Measurements from ENCODE around the gene RALA.
"Not testable (repeated sequence)": the region's sequence is repeated elsewhere in the genome, so short reads cannot be mapped to it uniquely, and the experiment has no call there.

RALA gene

DNA sequence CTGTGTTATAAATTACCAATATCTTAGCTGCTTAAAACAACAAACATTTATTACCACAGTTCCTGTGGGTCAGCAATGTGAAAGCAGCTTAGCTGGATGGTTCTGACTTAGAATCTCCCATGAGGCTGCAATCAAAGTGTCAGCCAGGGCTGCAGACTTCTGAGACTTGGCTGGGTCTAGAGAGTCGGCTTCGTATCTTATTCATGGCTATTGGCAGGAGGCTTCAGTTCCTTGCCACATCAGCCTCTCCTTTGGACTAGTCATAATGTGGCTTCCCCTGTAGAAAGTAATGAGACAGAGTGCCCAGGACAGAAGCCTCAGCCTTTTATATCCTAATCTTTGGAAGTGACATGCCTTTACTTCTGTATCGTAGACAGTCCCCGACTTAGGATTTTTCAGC is 27.3 kb downstream of the RALA start:
- DNase-seq: no peak

DNA sequence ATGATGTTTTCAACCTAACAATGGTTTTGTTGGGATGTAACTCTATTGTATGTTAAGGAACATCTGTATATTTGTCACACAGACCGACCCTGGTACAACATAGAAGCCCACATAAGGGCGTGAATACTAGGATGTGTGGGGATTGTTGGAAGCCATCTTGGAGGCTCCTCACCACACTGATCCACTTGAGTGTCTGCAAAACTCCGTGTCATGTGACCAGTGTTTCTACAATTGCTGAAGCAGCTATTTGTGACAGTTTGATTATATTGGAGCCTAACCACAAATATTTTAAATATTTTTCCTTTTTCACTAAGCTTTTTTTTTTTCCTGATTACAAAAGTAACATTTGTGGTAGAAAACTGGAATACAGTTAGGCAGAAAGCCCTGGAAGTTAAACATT is 27.9 kb downstream of the RALA start:
- no peak for DNase-seq

DNA sequence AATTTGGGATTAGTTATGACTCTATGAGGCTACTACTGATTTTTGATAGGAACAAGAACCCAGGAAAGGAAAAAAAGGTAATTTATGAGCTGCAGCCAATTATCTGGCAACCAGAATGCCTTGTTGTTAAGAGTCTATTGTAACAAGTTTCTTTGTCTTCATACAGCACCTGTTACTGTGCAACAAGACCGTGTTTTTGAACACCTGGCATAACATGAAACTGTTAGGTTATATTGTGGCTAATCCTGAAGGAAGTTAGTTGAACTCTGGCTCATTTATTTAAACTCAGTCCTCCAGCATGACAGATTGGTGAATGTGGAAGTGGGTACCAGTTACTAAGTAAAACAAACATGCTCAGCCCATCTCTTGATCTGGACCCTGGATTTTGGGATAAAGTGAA is 33.0 kb downstream of the RALA start:
- no peak for DNase-seq

DNA sequence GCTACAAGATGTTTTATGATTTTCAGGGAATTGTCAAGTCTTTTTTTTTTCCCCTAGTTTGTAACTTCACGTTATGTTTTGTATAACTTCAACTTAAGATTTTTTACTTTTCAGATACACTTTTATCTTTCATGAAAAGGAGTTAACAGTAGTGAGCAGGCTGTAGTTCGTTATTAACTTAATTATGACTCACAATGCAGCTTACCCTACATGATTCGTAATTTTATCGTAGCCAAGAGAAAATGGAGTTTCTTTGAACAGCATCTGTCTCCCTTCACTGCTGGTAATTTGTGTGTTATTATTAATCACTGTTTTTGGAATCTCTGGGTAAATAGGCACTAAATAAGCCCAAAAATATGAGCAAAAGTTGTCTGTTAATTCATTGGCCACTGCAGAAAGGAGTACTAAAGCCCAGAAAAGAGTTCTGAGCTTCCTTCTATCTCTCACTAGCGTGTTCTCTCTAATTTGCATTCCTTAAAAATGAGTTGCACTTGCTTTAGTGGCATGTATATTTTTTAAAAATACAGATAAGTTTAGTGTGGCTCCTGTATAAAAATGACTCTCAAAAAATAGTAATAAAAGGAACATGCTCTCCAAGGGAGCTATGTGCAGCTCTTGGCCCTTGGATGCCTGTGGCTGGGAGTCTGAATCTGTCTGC is 36.1 kb downstream of the RALA start:
- DNase-seq: no peak

DNA sequence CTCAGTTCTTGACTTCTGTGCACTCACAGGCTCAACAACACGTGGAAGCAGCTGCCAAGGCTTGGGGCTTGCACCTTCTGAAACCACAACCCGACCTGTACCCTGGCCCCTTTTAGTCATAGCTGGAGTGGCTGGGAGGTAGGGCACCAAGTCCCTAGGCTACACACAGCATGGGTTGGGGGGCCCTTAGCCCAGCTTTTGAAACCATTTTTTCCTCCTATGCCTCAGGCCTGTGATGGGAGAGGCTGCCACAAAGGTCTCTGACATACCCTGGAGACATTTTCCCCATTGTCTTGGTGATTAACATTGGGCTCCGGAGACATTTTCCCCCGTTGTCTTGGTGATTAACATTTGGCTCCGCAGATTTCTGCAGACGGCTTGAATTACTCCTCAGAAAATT is 38.6 kb downstream of the RALA start:
- DNase-seq: no peak

DNA sequence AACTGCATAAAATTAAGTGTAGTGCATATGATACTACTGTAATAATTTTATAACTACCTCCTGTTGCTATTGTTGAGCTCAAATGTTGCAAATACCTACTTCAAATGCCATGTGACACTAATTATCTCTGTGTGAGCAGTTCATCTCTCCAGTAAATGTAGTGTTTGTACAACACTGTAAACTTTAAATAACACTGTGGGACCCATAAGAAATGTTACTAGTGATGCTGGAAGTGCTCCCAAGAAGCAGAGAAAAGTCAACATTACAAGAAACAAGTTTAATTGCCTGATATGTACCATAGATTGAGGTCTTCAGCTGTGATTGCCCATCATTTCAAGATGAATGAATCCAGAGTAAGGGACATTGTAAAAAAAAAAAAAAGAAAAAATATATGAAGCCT is 39.9 kb downstream of the RALA start:
- DNase-seq: no peak

DNA sequence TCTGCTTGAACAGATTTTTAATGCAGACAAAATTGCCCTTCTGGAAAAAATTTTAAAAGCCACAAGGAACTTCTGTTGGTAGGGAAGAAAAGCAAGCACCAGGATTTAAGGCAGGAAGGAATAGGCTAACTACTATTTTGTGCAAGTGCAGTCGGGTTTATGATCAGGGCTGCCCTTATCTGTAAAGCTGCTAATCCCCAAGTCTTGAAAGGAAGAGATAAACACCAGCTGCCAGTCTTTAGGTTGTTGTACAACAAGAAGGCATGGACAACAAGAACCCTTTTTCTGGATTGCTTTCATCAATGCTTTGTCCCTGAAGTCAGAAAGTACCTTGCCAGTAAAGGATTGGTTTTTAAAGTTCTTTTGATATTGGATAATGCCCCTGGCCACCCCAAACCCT is 40.7 kb downstream of the RALA start:
- DNase-seq: no peak

DNA sequence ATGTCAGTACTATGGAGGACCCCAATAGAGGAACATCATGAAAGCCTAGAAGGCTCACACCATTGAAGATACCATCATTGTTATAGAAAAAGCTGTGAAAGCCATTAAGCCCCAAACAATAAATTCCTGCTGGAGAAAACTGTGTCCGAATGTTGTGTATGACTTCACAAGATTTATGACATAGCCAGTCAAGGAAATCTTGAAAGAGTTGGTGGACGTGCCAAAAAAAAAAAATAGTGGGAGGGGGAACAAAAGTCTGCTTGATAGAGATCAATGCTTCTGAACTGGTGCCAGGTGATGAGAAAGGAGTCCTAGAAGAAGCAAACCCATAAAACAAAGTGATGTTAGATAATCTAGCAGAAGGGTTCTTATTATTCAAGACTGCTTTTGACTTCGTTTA is 41.2 kb downstream of the RALA start:
- no peak for DNase-seq

DNA sequence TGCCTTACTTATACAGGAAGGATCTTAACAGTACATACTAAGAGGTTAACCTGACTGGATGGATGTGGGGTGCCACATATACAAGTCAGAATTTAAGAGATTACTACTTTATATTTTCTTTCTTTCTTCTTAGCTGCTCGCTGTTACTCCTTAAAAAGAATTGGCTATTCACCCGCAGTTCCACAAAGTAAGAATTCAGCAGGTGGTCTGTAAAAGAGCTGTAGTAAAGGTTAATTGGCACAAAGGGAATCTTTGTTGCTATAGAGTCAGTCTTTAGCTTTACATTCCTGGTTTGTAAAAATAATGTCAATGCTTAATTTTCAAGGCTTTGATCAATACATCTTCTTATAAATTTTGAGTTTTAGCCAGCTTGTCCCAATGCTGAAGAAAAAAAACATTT is 43.2 kb downstream of the RALA start:
- DNase-seq: no peak

DNA sequence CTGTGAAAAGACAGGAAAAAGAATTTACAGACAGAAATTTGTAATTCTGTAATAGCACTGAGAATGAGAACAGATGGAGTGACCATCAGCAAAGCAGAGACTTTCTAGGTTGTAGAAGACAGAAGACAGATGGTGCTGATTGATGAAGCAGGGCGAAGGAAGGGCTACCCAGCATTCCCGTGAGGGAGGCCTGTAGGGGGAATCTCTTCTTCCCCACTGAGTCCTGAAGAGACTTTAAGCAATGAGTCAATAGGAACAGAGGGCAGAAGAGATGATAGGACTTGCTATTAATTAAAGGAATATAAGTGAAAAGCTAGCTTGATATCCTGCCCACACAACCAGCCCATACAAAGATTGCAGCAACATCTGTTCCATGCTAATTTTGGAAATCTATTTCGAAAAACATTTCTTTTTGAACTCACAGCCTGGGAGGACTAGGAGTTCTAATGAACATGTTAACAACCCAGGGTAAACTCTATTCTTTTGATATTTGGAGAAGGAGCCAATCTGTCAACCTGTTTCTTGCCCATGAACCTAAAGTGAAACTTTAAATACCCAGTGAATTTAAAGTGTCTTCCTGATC is 44.1 kb downstream of the RALA start:
- DNase-seq: no peak

DNA sequence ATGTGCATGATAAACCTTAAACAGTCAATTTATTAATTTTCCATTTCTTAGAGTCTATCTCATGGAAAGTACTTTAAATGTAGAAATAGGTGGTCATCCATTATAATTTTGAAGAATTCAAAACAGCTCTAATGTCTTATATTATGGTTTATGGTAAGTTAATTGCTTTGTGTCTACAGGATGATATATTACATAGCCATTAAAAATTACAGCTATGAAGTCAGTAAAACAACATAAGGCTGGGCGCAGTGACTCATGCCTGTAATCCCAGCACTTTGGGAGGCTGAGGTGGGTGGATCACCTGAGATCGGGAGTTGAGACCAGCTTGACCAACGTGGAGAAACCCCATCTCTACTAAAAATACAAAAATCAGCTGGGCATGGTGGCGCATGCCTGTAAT is 44.9 kb downstream of the RALA start:
- not testable (repeated sequence) for DNase-seq

DNA sequence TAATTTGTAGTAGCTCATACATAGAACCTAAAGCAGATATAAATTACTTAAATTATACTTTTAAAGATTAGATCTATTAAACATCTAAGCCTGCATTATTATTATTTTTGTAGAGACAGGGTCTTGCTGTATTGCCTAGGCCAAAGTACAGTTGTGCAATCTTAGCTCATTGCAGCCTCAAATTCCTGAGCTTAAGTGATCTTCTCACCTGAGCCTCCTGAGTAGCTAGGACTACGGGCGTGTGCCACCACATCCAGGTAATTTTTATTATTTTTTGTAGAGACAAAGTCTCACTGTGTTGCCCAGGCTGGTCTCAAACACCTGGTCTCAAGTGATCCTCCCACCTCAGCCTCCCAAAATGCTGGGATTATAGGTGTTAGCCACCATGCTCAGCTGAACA is 46.7 kb downstream of the RALA start:
- DNase-seq: no peak

DNA sequence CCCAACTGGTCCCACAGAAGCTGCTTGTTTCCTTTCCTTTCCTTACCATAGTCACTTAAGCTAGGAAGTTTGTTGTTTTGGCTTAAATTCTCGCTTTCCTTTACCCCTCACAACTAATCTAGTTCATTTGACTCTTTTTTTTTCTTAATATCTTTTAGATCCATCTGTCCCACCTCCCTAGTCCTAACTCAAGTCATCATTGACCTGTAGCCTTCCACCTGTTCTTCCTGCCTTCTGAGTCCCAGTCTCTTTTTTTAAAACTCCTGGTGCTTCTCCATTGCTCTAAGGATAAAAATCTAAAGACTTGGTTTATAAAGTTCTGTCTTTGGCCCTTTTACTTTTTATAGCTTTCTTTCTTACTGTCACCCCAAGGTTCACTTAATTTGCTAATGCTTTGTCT is 47.6 kb downstream of the RALA start:
- DNase-seq: no peak

DNA sequence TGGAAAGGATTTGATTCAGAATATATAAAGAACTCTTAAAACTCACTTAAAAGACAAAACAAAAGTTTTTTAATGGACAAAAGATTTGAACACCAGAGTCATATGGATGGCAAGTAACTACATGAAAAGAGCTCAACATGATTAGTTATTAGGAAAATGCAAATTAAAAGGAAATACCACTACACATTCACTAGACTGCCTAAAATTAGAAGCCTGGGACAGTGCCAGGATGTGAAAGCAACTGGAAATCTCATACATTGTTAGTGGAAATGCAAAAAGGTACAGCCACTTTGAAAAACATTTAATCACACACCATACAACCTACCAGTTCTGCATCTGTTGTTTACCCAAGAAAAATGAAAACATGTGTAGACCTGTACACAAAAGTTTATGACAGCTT is 48.8 kb downstream of the RALA start:
- no peak for DNase-seq

DNA sequence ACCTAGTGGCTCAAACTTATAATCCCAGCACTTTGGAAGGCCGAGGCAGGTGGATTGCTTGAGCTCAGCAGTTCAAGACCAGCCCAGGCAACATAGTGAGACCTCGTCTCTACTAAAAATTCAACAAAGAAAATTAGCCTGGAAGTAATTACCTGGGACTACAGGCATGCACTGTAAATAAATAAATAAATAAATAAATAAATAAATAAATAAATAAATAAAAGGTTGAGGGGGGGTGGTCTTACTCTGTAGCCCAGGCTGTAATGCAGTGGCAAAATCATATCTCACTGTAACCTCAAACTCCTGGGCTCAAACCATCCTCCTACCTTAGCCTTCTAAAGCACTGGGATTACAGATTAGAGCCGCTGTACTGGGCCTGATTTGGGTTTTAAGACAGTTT is 50.5 kb downstream of the RALA start:
- DNase-seq: no peak

DNA sequence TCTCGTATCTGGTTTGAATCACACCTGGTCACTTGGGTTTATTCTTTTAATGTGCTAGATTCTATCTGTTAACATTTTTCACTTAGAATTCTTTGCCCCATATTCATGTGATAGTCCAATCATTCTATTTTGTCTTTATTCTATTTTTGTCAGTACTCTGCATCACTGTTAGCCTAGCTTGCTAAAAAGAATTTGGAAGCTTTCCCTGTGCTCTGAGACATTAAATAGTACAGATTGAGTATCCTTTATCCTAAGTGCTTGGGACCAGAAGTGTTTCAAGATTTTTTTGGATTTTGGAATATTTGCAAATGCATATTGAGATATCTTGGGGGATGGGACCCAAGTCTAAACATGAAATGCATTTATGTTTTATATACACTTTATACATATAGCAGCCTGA is 51.0 kb downstream of the RALA start:
- no peak for DNase-seq

DNA sequence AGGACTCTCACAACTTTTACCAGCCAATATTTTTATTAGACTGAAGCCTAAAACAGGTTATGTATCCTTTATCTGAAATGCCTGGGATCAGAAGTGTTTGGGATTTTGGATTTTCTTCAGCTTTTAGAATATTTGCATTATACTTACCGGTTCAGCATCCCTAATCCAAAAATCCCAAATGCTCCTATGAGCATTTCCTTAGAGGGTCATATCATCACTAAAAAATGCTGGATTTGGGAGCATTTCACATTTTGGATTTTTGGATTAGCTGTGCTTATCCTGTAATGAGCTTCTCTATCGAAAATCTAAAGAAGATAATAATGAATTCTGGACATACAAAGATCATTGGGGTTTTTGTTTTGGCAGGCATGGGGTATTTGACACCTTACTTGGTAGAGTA is 53.0 kb downstream of the RALA start:
- DNase-seq: no peak

DNA sequence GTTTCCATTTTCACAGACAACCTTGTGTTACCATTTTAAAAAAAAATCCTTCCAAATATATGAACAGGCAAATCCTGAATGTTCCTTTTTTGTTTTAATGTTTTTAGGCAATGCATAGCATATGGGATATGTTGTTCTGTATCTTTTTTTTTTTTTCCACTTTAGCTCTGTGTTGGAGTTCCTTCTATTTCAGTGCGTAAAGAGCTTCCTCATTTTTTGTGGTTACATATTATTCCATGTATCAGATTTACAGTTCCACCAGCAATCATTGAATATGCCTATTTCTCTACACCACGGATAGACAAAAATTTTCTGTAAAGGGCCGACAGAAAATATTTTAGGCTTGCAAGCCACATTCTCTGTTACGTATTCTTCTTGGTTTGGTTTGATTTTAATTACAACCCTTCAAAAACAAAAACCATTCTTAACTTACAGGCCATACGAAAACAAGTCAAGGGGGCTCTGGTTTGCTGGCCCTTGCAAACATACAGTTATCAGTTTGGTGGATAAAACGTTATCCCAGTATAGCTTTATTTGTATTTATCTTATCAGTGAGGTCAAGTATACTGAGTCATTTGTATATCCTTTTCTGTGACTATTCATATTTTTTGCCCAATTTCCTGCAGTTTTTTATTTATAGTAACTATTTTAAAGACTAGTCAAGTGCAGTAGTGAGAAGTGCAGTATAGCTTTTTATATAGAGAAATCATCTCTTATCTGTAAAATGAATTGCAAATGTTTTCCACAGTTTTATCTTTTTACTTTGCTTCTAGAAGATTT is 55.7 kb downstream of the RALA start:
- DNase-seq: no peak

DNA sequence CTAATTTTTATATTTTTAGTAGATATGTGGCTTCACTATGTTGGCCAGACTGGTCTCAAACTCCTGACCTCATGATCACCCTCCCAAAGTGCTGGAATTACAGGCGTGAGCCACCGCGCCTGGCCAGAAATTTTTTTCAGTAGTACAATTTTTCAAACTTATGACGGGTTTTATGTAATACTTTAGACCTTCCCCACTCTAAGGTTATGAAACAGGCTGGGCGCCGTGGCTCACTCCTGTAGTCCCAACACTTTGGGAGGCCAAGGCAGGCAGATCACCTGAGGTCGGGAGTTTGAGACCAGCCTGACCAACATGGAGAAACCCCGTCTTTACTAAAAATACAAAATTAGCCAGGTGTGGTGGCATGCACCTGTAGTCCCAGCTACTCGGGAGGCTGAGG is 56.5 kb downstream of the RALA start:
- DNase-seq: not testable (repeated sequence)

DNA sequence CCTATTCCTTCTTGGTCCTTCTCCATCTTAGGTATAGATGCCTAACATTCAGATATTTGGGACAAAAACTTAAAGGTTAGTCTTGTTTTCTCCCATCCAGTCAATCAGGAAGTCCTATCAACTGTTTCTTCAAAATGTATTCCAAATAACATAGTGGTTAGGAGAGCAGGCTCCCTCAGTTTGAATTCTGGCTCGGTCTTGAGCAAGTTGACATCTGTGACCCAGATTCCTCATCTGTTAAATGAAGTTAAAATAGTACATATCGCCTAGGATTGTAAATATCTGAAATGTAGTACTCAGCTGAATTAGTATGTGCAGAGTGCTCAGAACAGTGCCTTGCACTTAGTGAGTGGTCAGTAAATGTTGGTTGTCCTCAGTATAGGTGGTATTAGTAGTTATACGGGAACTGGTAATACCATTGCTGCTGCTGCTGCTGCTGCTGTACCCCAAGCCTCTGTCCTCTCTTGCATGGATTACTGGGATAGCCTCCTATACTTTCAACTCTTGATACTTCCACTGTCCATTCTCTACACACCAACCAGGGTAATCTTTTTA is 58.6 kb downstream of the RALA start:
- no peak for DNase-seq

DNA sequence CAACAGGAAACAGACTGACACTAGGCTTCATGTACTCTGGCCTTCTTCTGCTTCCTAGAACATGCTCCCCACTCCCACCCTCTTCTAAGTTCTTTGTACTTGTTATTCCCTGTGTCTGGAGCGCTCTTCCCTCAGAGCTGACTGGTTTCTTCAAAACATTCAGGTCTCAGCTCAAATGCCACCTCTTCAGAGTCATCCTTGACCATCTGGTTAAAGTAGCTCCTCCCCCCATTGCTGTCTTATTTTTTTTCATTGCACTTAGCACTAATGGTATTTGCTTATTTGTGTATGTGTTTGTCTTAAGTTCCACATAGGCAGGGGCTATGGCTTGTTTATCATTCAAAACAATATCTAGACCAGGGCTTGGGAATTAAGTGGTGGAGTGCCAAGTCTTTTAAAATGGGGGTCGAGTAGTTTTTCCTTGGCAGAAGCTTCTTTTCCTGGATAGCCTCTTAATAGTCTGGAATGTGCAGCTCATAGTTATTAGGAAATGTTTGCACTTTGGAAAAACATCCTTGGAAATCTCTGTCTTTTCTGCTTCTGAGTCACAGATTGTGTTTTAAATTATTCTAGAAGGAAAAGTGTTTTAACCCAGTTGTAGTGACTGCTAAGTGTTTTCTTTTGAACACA is 60.0 kb downstream of the RALA start:
- DNase-seq: no peak

DNA sequence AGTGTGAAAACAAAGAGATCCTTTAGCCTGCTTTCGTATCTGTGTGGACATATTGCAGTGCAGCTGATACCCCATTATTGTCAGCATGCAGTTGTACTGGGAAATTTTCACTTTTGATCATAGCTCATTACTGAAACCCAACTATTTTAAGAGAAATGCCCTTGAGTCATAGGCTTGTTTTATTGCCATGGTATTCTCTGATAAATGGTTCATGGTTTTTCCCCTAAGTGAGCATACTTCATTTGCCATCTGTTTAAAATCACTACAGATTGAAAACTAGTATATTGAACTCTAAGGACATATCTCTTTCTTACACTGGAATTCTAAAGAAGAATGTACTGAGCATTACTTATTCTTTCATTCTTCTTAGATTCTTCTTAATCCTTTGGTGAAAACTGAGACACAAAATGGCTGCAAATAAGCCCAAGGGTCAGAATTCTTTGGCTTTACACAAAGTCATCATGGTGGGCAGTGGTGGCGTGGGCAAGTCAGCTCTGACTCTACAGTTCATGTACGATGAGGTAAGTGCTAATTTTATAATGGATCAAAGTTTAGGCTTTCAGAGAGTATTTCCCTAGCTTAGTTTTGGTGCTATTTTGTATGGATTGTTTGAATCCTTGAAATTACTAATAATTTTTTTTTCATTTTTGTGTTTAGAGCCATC is 63.0 kb downstream of the RALA start:
- no peak for DNase-seq
